ENCODE measurements around the gene ZNF57. TPM values are rescaled to one million over a fixed set of nuclear protein-coding genes. Genes with fewer than 3 reads are reported as not detected.
"Not testable (repeated sequence)": the region's sequence is repeated elsewhere in the genome, so short reads cannot be mapped to it uniquely, and the experiment has no call there.

Gene ZNF57
- total RNA-seq, 2 experiments from 2014 or later: 4.5 to 4.6 TPM

DNA sequence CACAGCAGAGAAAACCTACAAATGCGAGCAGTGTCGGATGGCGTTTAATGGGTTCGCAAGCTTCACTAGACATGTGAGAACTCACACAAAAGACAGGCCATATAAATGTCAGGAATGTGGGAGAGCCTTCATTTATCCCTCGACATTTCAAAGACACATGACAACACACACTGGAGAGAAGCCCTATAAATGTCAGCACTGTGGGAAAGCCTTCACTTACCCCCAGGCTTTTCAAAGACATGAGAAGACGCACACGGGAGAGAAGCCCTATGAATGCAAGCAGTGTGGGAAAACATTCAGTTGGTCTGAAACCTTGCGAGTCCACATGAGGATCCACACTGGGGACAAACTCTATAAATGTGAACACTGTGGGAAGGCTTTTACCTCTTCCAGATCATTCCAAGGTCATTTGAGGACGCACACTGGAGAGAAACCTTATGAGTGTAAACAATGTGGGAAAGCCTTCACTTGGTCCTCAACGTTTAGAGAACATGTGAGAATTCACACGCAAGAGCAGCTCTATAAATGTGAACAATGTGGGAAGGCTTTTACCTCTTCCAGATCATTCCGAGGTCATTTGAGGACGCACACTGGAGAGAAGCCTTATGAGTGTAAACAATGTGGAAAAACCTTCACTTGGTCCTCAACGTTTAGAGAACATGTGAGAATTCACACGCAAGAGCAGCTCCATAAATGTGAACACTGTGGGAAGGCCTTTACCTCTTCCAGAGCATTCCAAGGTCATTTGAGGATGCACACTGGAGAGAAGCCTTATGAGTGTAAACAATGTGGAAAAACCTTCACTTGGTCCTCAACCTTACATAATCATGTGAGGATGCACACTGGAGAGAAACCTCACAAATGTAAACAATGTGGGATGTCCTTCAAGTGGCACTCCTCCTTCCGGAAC is 16.8 kb downstream of the ZNF57 start:
- H3K27ac Mint-ChIP-seq: no peak overlapping the region
- CTCF ChIA-PET: interaction anchor here (1.2 kb wide), 1 partner anchor 33 kb away, joined by 3 read pairs; no protein-coding TSS in a partner anchor

DNA sequence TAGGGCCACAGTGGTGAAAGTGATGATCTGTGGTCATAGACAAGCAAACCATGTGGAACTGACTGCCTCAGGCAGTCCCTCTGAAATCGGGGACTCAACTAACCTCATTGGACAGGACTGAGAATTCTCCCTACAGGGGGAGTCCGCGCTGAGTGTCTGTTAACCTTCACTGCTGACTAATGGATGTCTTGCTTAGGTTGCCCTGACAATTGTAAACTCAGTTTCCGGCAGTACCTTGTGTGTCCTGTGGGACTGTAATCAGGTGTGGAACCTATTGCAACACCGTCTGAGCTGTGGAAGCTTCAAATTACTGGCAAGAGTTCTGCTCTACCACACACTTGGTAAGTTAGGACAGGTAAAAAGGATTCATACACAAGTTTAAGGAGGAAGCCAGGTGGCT is 22.3 kb downstream of the ZNF57 start:
- DNase-seq (no peak), ATAC-seq (no peak)
- Mint-ChIP-seq H3K36me3 (peaks cover 36% of the 10 kb centered on the region), H3K27me3 (no peaks in the 10 kb centered on the region), H3K4me1 (no peaks in the 10 kb centered on the region), H3K9me3 (ENCODE audit: low read depth) (peaks cover 6% of the 10 kb centered on the region), H3K4me3 (no peak overlapping the region), H3K27ac (no peak overlapping the region)
- CTCF ChIA-PET: interaction anchor here (1.3 kb wide), 1 partner anchor 36 kb away, joined by 3 read pairs; no protein-coding TSS in a partner anchor

More for the DNA sequence above, 16.8 kb downstream of the ZNF57 start:
- Mint-ChIP-seq H3K4me3 (no peak overlapping the region), H3K4me1 (peaks cover 3% of the 10 kb centered on the region), H3K9me3 (ENCODE audit: low read depth) (peaks cover 35% of the 10 kb centered on the region), H3K27me3 (no peaks in the 10 kb centered on the region), H3K36me3 (peaks cover 71% of the 10 kb centered on the region)
- ATAC-seq (no peak), DNase-seq (no peak)

DNA sequence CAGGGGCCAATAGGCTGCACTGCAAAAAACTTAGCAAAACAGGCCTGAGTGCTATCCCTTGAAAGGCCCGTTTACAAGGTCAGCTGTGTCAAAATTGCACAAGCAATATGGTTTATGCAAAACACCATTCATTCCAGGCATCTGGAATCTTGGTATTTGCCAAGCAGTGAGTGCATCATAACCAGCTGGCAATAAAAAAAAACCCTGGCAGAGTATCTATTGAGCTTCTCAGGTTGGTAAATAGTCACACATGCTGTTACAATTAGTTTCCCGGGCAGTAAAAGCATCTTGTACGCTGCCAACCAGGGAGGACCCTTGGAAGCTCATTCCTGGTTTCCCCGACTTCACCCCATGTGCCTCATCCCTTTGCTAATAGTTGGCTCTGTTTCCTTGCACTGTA is 22.8 kb downstream of the ZNF57 start:
- CTCF ChIA-PET: interaction anchor here (0.6 to 1.3 kb wide), 2 partner anchors 36 to 427 kb away, joined by 3 to 5 read pairs; no protein-coding TSS in a partner anchor
- Mint-ChIP-seq H3K4me1 (no peaks in the 10 kb centered on the region), H3K9me3 (ENCODE audit: low read depth) (peaks cover 5% of the 10 kb centered on the region), H3K27me3 (no peaks in the 10 kb centered on the region), H3K4me3 (no peak overlapping the region), H3K36me3 (peaks cover 32% of the 10 kb centered on the region), H3K27ac (no peak overlapping the region)
- DNase-seq (no peak), ATAC-seq (no peak)

DNA sequence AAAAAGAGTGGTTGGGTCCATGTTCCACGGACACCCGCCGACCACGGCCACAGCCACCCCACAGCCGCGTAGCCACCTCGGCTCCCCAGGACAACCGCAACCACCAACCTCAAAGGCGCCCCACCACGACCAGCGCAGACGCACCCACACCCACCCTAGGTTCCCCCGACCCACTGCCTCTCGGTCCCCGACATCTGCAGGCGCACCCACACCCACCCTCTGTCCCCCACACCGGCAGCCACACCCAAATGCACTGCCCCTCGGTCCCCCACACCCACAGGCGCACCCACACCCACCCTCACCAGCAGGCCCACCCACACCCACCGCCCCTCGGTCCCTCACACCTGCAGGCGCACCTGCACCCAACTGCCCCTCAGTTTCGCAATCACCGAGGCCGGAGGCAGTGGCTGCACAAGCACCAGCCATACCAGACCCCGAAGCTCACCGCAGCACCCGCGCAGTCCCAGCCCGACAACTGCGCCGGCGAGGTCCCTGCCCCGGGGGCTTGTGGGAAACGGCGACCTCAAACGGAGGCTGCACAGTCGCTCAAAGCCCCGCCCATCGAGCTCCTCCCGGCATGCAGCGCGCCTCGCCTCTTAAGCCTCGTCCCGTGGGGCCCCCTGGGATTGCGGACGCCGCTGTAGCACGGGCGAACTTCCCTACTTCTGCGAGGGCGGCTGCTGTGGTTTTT is 25.8 kb downstream of the ZNF57 start:
- H3K27me3 Mint-ChIP-seq: no peaks in the 10 kb centered on the region
- peaks cover 23% of the 10 kb centered on the region for H3K36me3 Mint-ChIP-seq
- no peak for DNase-seq
- CTCF ChIA-PET: interaction anchor here (0.6 kb wide), 1 partner anchor 46 kb away, joined by 3 read pairs; no protein-coding TSS in a partner anchor
- no peak overlapping the region for H3K27ac Mint-ChIP-seq
- no peaks in the 10 kb centered on the region for H3K4me1 Mint-ChIP-seq
- H3K9me3 Mint-ChIP-seq (ENCODE audit: low read depth): peaks cover 8% of the 10 kb centered on the region
- H3K4me3 Mint-ChIP-seq: no peak overlapping the region
- ATAC-seq: no peak

DNA sequence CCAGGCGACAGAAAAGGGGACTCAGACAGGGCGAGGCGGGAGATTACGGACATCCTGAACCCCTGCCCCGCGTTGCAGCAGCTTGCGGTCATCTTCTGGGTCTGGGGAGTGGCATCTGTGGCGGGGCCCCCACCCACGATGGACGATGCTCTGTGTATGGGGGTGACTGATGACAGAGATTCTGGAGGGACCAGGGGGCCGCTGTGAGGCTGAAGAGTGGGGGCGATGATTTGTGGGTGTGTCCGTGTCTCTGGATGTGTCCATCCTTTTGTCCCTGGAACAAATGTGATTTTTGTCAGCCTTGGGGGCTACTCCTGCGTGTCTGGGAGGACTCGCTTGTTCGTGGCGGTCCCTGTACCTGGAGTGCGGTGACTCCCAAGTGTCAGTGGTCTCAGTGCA is 26.3 kb downstream of the ZNF57 start:
- DNase-seq: no peak
- H3K4me1 Mint-ChIP-seq: no peaks in the 10 kb centered on the region
- H3K27ac Mint-ChIP-seq: no peak overlapping the region
- CTCF ChIA-PET: interaction anchor here (0.6 kb wide), 1 partner anchor 47 kb away, joined by 3 read pairs; no protein-coding TSS in a partner anchor
- no peak for ATAC-seq
- peaks cover 9% of the 10 kb centered on the region for H3K9me3 Mint-ChIP-seq (ENCODE audit: low read depth)
- H3K27me3 Mint-ChIP-seq: no peaks in the 10 kb centered on the region
- H3K4me3 Mint-ChIP-seq: no peak overlapping the region
- peaks cover 26% of the 10 kb centered on the region for H3K36me3 Mint-ChIP-seq

DNA sequence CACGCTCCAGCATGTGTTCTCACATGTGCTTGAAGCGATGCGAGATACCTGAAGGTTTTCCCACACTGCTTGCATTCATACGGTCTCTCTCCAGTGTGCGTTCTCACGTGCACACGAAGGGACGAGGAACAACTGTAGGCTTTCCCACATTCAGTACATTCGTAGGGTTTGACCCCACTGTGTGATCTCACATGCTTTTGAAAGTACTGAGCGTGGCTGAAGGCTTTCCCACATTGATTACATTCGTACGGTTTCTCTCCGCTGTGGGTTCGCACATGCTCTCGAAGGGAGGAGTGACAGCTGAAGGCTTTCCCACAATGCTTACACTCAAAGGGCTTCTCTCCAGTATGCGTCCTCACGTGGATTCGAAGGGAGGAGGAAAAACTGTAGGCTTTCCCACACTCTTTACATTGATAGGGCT is 32.8 kb downstream of the ZNF57 start:
- Mint-ChIP-seq H3K27ac (no peak overlapping the region), H3K36me3 (peaks cover 62% of the 10 kb centered on the region), H3K27me3 (no peaks in the 10 kb centered on the region), H3K4me1 (no peaks in the 10 kb centered on the region), H3K9me3 (ENCODE audit: low read depth) (peaks cover 34% of the 10 kb centered on the region), H3K4me3 (no peak overlapping the region)
- no peak for DNase-seq
- CTCF ChIA-PET: interaction anchor here (0.7 kb wide), 1 partner anchor 21 kb away, joined by 3 read pairs; no protein-coding TSS in a partner anchor
- ATAC-seq: no peak

DNA sequence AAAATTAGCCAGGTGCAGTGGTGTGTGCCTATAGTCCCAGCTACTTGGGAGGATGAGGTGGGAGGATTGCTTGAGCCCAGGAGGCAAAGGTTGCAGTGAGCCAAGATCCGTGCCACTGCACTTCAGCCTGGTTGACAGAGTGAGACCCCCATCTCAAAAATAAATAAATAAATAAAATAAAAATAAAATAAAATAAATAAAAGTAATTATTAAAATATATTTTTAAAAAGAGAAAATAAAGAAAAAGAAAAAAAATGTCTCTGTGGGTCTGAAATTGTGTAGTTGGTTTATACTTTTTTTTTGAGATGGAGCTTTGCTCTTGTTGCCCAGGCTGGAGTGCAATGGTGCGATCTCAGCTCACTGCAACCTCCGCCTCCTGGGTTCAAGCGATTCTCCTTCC is 35.1 kb downstream of the ZNF57 start:
- CTCF ChIA-PET, ATAC-seq, H3K27me3 Mint-ChIP-seq, H3K27ac Mint-ChIP-seq, H3K4me3 Mint-ChIP-seq, DNase-seq, H3K4me1 Mint-ChIP-seq: not testable (repeated sequence)
- H3K9me3 Mint-ChIP-seq (ENCODE audit: low read depth): peaks cover 30% of the 10 kb centered on the region
- peaks cover 65% of the 10 kb centered on the region for H3K36me3 Mint-ChIP-seq

DNA sequence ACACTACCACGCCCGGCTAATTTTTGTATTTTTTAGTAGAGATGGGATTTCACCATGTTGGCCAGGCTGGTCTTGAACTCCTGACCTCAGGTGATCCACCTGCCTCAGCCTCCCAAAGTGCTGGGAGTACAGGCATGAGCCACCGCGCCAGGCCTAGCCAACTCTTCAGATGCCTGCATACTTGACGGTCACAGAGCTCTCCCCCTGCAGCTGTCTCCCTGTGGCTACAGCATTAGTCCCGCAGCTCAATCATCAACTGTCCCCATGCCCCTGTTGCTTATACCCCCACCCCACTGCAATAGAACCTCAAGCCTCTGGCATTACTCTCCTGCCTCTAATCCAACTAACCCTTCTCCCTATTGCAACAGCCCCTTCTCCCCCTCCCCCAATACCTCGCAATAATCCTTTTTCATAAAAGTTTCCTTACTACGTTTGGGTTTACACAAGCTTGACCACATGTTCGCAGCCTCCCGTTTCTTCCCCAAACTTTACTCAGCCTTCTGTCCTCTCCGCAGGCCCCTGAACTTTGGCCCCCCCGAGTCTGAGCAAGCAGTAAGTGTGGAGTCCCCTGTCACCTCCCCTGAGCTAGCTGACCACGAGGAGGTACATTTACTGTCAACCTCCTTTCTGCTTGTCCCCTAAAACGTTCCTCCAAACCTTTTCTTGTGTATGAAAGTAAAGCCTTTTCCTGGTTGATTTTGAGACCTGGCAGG is 42.4 kb downstream of the ZNF57 start:
- Mint-ChIP-seq H3K27ac (no peak overlapping the region), H3K36me3 (peaks cover 22% of the 10 kb centered on the region), H3K4me3 (peak overlapping the region; percentile 28), H3K27me3 (no peaks in the 10 kb centered on the region), H3K4me1 (peaks cover 26% of the 10 kb centered on the region), H3K9me3 (ENCODE audit: low read depth) (peaks cover under 1% of the 10 kb centered on the region)
- ATAC-seq (no peak), DNase-seq (no peak)
- CTCF ChIA-PET: interaction anchor here (1.2 to 1.5 kb wide), 2 partner anchors 7 to 56 kb away, joined by 4 read pairs; no protein-coding TSS in a partner anchor

DNA sequence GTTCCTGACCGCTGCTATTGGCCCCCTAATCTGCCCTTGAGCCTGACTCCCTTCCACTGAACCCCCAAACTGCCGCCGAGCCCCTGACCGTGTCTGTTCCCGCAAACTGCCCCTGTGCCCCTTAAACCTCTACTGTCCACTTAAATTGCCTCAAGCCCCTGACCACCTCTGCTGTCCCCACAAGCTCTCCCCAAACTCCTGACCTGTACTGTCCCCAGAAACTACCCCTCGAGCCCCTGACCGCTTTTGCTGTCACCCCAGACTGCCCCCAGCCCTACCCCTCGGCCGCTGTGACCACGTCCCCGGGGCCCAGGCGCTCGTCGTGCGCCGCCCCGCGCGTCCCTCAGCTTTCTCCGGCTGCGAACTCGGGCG is 43.7 kb downstream of the ZNF57 start:
- Mint-ChIP-seq H3K4me1 (peaks cover 33% of the 10 kb centered on the region), H3K9me3 (ENCODE audit: low read depth) (no peaks in the 10 kb centered on the region), H3K36me3 (peaks cover 18% of the 10 kb centered on the region), H3K27ac (peak overlapping the region; percentile 77), H3K27me3 (no peaks in the 10 kb centered on the region), H3K4me3 (peak overlapping the region; percentile 94)
- CTCF ChIA-PET: interaction anchor here (0.5 to 1.5 kb wide), 4 partner anchors 27 to 307 kb away, joined by 3 to 4 read pairs (median 3); no protein-coding TSS in a partner anchor
- ATAC-seq (no peak), DNase-seq (no peak)

DNA sequence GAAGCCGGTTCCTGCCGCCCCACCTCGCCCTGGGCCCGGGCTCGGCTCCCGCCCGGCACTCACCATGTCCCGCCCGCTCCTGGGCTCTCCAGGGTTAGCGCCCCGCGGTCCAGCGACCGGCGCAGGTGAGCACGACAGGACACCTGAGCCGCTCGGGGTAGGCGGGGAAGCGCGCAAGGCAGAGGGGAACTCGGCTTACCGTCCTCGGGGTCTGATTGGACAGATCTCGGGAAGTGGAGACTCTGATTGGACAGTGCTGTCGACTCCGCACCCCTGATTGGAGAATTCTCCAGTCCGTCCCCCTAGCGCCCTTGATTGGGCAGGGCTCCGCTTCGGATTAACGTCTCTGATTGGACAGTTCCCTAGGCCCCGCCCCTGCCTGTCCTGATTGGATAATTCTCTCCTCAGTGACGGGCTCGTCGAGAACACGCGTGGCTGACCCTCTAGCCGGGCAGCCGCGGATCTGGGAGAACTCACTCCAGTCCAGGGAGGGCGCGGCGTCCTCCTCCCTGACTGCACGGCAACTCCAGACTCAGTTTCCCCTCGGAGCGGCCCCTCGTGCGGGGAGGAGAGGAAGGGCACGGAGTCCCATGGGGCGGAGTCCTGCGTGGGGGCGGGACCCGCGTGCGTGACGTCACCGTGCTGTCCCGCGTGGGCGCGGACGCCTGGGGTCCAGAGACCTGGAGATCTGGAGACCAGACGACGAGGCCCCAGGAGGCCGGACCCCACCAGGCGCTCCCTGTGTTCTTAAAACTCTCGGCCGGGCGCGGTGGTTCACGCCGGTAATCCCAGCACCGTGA is 44.2 kb downstream of the ZNF57 start, which contains the start of gene ZNF77:
Gene ZNF77, minus strand, starts transcription at position 197 of the 800 bp plus-strand sequence. Its CDS starts 131 bp downstream, at position 66.
- peaks cover 15% of the 10 kb centered on the region for H3K36me3 Mint-ChIP-seq
- peak; percentile 99 for DNase-seq
- H3K4me1 Mint-ChIP-seq: peaks cover 39% of the 10 kb centered on the region
- CTCF ChIA-PET: interaction anchor here (0.6 to 1.5 kb wide), 4 partner anchors 58 to 308 kb away, joined by 3 to 4 read pairs (median 4); no protein-coding TSS in a partner anchor
- no peaks in the 10 kb centered on the region for H3K9me3 Mint-ChIP-seq (ENCODE audit: low read depth)
- H3K4me3 Mint-ChIP-seq: peak within 1 kb of the TSS; percentile 94
- peak within 1 kb of the TSS; percentile 98 for H3K27ac Mint-ChIP-seq
- peak; percentile 99 for ATAC-seq
- no peaks in the 10 kb centered on the region for H3K27me3 Mint-ChIP-seq

DNA sequence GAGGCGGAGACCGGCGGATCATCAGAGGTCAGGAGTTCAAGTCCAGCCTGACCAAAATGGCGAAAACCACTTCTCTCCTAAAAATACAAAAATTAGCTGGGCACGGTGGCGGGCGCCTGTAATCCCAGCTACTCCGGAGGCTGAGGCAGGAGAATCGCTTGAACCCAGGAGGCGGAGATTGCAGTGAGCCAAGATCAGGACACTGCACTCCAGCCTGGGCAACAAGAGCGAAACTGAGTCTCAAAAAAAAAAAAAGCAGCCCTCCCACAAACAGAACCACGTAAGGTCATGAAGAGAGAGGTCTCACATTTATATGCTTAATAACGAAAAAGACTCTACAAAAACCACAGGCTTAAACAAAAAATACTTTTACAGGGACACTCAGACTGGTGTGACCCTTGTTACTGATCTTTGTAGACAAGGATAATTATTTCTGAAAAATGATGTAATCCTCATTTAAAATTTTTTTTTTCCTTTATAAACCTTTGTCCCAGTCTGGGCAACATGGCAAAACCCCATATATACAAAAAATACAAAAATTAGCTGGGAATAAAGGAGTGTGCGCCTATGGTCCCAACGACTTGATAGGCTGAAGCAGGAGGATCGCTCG is 45.0 kb downstream of the ZNF57 start:
- Mint-ChIP-seq H3K36me3 (peaks cover 15% of the 10 kb centered on the region), H3K9me3 (ENCODE audit: low read depth) (no peaks in the 10 kb centered on the region), H3K27me3 (no peaks in the 10 kb centered on the region), H3K27ac (peak overlapping the region; percentile 98), H3K4me3 (peak overlapping the region; percentile 94), H3K4me1 (peaks cover 42% of the 10 kb centered on the region)
- ATAC-seq (no peak), DNase-seq (no peak)
- CTCF ChIA-PET: interaction anchor here (0.9 to 1.2 kb wide), 2 partner anchors 58 to 158 kb away, joined by 4 read pairs; no protein-coding TSS in a partner anchor

DNA sequence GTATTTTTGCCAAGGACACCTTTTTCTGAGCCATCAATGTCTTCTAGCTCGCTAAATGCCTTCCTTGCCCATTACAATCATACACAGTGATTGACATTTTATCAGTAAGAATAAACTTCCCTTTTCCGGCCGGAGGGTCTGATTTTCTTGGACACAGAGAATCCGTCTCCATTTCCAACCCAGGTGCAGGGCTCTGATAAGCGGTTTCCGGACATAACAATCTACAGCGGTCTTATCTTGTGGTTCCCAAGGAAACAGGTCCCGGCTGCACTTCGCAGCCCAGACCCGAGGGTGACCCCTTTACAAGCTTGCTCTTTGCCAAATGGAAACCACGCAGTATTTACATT is 49.2 kb downstream of the ZNF57 start:
- H3K9me3 Mint-ChIP-seq (ENCODE audit: low read depth): no peaks in the 10 kb centered on the region
- no peak for ATAC-seq
- no peaks in the 10 kb centered on the region for H3K27me3 Mint-ChIP-seq
- H3K27ac Mint-ChIP-seq: peak overlapping the region; percentile 97
- peak overlapping the region; percentile 94 for H3K4me3 Mint-ChIP-seq
- CTCF ChIA-PET: interaction anchor here (0.7 to 6.2 kb wide), 38 partner anchors 8 to 1317 kb away, joined by 3 to 83 read pairs (median 5); partner anchors contain the start of genes GNA11, SGTA, TLE6 and ZNF554
- H3K36me3 Mint-ChIP-seq: peaks cover 12% of the 10 kb centered on the region
- H3K4me1 Mint-ChIP-seq: peaks cover 43% of the 10 kb centered on the region
- no peak for DNase-seq
